ENCODE measurements around the gene RINT1. TPM values are rescaled to one million over a fixed set of nuclear protein-coding genes. Genes with fewer than 3 reads are reported as not detected.

RINT1 gene
- total and polyA plus RNA-seq, 2 of the 13 experiments (the other 11 are each of a cell fraction or from before 2014, with no cell fraction given): 14.7 to 19.3 TPM

DNA sequence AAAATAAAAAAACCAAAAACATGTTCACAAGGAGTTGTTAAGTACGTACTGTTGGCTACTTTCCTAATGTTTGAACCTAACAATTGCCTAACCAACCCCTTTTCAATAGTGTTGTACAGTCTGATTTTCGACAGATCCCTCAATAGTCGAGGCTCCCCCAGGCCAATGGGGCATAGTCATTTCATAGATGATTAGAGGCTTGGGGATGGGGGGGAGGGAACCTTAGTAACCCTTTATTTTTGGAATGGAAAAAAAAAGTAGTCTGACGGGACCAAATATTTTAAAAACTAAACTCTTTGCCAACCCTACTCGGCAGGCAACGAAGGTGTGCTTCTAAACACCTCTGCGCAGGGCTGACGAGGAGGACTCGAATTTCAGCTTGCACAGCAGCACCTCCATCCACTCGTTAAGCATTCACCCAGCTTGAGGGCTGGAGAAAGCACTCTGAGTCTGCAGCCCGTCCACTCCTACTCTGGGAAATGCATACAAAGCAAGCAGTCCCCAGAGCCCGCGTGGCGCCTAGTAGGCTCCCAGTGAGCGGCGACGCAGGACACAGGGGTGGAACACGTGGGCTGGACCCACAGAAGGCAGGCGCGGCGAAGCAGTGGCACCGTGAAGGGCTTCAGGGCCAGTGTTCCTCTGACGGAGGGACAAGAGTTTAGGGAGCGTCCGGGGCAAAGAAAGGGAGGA is 10.8 kb upstream of the RINT1 start (continued):
- TF ChIP-seq ZKSCAN1 (IDR thresholded peaks at IDR 0.05; ENCODE audit: low read length) (peak; percentile 47), SAFB2 (CRISPR knock-in tag; IDR thresholded peaks at IDR 0.05; ENCODE audit: borderline replicate concordance, low read depth) (no peak), NFIB (CRISPR knock-in tag; IDR thresholded peaks at IDR 0.05; ENCODE audit: borderline replicate concordance) (no peak), TOPORS (CRISPR knock-in tag; IDR thresholded peaks at IDR 0.05) (no peak), ZNF3 (CRISPR knock-in tag; IDR thresholded peaks at IDR 0.05) (no peak), ZNF891 (CRISPR knock-in tag; IDR thresholded peaks at IDR 0.05) (no peak), MYNN (CRISPR knock-in tag; IDR thresholded peaks at IDR 0.05; ENCODE audit: low read depth) (no peak), JDP2 (CRISPR knock-in tag; IDR thresholded peaks at IDR 0.05; ENCODE audit: borderline replicate concordance) (no peak), CEBPB (IDR thresholded peaks at IDR 0.05; ENCODE audit: borderline replicate concordance, low read depth, low read length) (no peak), GTF3A (CRISPR knock-in tag; conservative IDR thresholded peaks at IDR 0.05) (0 out of 2 replicates have a peak, but pooled peaks have one; percentile 12), NR1H2 (CRISPR knock-in tag; IDR thresholded peaks at IDR 0.05; ENCODE audit: borderline replicate concordance, low read depth) (no peak), MAF1 (CRISPR knock-in tag; IDR thresholded peaks at IDR 0.05; ENCODE audit: borderline replicate concordance) (no peak), JUN (CRISPR knock-in tag; IDR thresholded peaks at IDR 0.05) (no peak), ZNF337 (CRISPR knock-in tag; IDR thresholded peaks at IDR 0.05; ENCODE audit: borderline replicate concordance, low read depth) (no peak), NFKB2 (CRISPR knock-in tag; IDR thresholded peaks at IDR 0.05; ENCODE audit: borderline replicate concordance) (peak; percentile 81; the same call in 1 of the 2 replicates), ZNF547 (CRISPR knock-in tag; IDR thresholded peaks at IDR 0.05) (no peak), ZNF331 (CRISPR knock-in tag; IDR thresholded peaks at IDR 0.05) (0 out of 2 replicates have a peak, but pooled peaks have one; percentile 12), ARNT (IDR thresholded peaks at IDR 0.05) (no peak)
- TF ChIP-seq, protein P1, sequence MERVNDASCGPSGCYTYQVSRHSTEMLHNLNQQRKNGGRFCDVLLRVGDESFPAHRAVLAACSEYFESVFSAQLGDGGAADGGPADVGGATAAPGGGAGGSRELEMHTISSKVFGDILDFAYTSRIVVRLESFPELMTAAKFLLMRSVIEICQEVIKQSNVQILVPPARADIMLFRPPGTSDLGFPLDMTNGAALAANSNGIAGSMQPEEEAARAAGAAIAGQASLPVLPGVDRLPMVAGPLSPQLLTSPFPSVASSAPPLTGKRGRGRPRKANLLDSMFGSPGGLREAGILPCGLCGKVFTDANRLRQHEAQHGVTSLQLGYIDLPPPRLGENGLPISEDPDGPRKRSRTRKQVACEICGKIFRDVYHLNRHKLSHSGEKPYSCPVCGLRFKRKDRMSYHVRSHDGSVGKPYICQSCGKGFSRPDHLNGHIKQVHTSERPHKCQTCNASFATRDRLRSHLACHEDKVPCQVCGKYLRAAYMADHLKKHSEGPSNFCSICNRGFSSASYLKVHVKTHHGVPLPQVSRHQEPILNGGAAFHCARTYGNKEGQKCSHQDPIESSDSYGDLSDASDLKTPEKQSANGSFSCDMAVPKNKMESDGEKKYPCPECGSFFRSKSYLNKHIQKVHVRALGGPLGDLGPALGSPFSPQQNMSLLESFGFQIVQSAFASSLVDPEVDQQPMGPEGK (CRISPR knock-in tag; IDR thresholded peaks at IDR 0.05): peak; percentile 49; the same call in 1 of the 2 replicates
- TF ChIP-seq, protein P2, sequence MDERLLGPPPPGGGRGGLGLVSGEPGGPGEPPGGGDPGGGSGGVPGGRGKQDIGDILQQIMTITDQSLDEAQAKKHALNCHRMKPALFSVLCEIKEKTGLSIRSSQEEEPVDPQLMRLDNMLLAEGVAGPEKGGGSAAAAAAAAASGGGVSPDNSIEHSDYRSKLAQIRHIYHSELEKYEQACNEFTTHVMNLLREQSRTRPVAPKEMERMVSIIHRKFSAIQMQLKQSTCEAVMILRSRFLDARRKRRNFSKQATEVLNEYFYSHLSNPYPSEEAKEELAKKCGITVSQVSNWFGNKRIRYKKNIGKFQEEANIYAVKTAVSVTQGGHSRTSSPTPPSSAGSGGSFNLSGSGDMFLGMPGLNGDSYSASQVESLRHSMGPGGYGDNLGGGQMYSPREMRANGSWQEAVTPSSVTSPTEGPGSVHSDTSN (CRISPR knock-in tag; IDR thresholded peaks at IDR 0.05): no peak
- TF ChIP-seq, protein P3, sequence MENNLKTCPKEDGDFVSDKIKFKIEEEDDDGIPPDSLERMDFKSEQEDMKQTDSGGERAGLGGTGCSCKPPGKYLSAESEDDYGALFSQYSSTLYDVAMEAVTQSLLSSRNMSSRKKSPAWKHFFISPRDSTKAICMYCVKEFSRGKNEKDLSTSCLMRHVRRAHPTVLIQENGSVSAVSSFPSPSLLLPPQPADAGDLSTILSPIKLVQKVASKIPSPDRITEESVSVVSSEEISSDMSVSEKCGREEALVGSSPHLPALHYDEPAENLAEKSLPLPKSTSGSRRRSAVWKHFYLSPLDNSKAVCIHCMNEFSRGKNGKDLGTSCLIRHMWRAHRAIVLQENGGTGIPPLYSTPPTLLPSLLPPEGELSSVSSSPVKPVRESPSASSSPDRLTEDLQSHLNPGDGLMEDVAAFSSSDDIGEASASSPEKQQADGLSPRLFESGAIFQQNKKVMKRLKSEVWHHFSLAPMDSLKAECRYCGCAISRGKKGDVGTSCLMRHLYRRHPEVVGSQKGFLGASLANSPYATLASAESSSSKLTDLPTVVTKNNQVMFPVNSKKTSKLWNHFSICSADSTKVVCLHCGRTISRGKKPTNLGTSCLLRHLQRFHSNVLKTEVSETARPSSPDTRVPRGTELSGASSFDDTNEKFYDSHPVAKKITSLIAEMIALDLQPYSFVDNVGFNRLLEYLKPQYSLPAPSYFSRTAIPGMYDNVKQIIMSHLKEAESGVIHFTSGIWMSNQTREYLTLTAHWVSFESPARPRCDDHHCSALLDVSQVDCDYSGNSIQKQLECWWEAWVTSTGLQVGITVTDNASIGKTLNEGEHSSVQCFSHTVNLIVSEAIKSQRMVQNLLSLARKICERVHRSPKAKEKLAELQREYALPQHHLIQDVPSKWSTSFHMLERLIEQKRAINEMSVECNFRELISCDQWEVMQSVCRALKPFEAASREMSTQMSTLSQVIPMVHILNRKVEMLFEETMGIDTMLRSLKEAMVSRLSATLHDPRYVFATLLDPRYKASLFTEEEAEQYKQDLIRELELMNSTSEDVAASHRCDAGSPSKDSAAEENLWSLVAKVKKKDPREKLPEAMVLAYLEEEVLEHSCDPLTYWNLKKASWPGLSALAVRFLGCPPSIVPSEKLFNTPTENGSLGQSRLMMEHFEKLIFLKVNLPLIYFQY (CRISPR knock-in tag; IDR thresholded peaks at IDR 0.05; ENCODE audit: borderline replicate concordance): no peak
- TF ChIP-seq, protein P4, sequence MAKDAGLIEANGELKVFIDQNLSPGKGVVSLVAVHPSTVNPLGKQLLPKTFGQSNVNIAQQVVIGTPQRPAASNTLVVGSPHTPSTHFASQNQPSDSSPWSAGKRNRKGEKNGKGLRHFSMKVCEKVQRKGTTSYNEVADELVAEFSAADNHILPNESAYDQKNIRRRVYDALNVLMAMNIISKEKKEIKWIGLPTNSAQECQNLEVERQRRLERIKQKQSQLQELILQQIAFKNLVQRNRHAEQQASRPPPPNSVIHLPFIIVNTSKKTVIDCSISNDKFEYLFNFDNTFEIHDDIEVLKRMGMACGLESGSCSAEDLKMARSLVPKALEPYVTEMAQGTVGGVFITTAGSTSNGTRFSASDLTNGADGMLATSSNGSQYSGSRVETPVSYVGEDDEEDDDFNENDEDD (CRISPR knock-in tag; IDR thresholded peaks at IDR 0.05; ENCODE audit: borderline replicate concordance): peak; percentile 44; the same call in 1 of the 2 replicates
